Fibroblast of peridontal ligament (primary cell): ENCODE results near the gene ODAD2.
"Not testable (repeated sequence)": the region's sequence is repeated elsewhere in the genome, so short reads cannot be mapped to it uniquely, and the experiment has no call there.

Experiments used
- DNase-seq: peaks from one replicate; pipeline ENCODE4 v3.0.0-alpha.2; 2010; ENCODE audit errors: extremely low read depth

The ODAD2 gene

GRCh38 chr10:27970795-27971194, 28.1 kb downstream of the ODAD2 start:
- not testable (repeated sequence) for DNase-seq

DNA sequence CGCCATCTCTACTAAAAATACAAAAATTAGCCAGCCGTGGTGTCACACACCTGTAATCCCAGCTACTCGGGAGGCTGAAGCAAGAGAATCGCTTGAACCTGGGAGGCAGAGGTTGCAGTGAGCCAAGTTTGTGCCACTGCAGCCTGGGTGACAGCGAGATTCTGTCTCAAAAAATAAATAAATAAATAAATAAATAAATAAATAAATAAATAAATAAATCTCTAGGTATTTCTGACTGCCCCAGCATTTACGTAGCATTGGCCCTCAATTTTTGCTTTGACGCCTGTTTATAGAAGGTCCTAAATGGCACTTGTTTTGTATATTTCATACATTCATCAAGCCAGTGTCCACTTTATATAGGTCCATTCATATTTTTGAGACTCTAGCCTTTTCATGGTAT, 28.9 kb downstream of the ODAD2 start:
- not testable (repeated sequence) for DNase-seq

DNA sequence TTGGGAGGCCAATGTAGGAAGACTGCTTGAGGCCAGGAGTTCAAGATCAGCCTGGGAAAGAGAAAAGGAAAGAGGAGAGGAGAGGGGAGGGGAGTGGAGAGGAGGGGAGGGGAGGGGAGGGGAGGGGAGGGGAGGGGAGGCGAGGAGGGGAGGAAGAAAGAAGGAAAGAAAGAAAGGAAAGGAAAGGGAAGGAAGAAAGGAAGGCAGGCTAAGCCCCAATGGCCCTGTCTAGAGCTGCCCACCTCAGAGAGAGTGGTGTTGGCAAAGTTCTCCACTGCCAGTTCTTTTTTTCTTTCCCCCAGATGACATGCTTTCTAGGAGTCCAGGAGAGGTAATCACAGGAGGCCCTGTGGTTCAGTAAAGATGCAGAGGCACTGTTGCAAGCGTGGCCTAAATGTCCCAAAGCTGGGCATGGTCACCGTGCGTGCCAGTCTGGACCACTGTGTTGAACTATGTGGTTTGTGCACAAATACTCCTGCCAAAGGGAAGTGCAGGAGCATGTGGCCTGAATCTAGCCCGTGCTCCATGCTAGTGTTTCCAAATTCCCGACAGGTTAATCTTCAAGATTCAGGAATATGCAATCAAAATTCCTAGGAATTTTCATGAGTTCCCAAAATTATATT, 39.7 kb downstream of the ODAD2 start:
- DNase-seq: no peak

DNA sequence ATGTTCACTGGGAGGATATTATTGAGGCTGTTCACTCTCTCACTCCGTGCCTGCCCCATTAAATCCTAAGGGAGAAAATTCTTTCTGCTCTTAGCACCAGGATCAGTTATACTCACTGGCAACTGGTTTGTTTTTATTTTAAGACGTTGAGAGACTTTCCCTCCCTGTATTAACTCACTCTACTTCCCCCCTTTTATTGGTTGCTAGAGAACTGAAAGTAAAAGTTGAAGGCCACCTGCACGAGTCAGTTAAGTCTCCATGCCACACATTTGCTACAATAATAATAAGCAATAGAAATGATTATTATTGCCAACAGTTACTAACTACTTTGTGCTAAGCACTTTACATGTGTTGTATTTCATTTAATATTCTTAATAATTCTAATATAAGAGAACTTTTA, 40.5 kb downstream of the ODAD2 start:
- not testable (repeated sequence) for DNase-seq

- peak; percentile 15 for DNase-seq
These were observed 48.7 kb downstream of the ODAD2 start for GRCh38 chr10:27950242-27950564.

- no peak for DNase-seq
These were observed 49.2 kb downstream of the ODAD2 start for GRCh38 chr10:27949528-27950241.

GRCh38 chr10:27948186-27948585, 50.7 kb downstream of the ODAD2 start:
- peak; percentile 75 for DNase-seq

DNA sequence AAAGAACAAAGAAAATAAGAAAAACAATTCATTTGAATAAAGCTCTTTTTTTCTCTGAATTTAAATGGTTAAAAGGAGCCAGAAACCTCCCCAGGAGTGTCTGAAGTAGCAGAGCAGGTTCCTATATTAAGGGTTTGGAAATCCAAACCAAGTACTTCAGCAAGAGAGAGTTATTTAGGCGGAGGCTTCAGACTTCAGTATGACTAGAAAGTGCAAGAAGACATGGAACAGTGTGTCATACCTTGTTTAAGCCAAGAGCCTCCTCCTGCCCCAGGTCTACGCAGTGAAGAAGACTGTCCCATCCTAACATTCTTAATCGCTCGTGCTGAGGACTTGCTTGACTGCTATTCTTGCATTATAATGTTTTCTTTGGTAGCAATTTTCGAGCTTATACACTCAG, 51.3 kb downstream of the ODAD2 start:
- DNase-seq: no peak

DNA sequence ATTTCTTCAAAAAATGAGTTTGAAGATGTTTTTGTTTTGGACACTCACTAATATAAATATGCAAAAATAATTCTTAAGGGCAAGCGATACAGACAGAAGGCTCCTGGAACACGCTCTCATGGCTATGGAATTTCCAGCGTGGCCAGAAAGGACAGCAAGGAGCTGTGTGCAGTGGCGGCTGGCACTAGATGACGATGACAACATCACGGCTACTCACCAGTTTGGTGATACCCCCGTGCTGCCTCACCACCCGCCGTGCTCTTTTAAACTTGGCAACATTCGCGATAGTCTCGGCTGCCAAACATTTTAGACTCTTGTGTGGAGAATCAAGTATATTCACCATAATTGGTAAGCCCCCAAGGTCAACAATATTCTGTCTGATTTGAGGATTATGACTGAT, 54.9 kb downstream of the ODAD2 start:
- DNase-seq: no peak

GRCh38 chr10:27914888-27915287, 84.0 kb downstream of the ODAD2 start:
- DNase-seq: no peak

DNA sequence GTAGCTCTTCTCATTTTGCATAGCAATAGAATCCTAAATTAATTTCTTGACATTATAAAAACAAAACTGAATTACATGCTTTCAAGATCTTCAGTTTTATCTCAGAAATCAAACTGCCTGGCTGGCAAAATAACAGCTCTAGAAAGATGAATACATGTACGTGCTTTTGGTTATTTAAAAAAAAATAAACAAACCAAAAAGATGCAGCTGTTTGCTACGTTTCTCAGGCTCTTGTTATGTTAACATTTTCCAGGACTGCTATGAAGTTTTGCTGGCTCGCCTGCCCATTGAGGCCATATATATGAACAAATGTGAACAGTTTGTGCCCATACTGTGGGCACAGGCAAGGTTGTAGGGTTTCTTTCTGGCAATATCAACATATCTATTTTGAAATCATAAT, 86.6 kb downstream of the ODAD2 start:
- DNase-seq: peak; percentile 29

- DNase-seq: peak; percentile 44
These were observed 87.3 kb downstream of the ODAD2 start for GRCh38 chr10:27911539-27911938.

DNA sequence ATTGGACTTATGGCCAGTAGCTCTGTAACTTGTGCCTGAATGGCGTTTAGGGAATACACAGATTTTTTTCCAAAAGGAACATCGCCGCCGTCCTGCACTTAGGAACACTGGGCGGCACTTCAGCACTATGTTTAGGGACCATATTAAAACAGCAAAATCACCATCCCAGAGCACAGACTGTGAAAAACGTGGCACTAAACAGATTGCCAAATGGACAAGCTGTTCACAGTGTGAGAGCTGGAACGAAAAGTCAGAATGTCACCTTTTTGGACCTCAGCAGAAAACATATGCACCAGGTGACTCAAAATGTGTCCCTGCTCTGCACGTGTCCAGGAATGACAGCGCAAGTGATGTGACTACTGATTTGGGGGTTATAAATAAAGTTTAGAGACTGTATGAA, 87.9 kb downstream of the ODAD2 start:
- DNase-seq: no peak

GRCh38 chr10:27908231-27908630, 90.6 kb downstream of the ODAD2 start:
- no peak for DNase-seq

DNA sequence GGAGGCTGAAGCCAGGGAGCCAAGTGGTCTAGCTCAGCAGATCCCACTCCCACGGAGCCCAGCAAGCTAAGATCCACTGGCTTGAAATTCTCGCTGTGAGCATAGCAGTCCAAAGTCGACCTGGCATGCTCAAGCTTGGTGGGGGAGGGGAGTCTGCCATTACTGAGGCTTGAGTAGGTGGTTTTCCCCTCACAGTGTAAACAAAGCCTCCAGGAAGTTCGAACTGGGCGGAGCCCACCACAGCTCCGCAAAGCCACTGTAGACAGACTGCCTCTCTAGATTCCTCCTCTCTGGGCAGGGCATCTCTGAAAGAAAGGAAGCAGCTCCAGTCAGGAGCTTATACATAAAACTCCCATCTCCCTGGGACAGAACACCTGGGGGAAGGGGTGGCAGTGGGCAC, 99.4 kb downstream of the ODAD2 start:
- DNase-seq: not testable (repeated sequence)

- DNase-seq: no peak
These were observed 99.8 kb downstream of the ODAD2 start for GRCh38 chr10:27899058-27899457.

DNA sequence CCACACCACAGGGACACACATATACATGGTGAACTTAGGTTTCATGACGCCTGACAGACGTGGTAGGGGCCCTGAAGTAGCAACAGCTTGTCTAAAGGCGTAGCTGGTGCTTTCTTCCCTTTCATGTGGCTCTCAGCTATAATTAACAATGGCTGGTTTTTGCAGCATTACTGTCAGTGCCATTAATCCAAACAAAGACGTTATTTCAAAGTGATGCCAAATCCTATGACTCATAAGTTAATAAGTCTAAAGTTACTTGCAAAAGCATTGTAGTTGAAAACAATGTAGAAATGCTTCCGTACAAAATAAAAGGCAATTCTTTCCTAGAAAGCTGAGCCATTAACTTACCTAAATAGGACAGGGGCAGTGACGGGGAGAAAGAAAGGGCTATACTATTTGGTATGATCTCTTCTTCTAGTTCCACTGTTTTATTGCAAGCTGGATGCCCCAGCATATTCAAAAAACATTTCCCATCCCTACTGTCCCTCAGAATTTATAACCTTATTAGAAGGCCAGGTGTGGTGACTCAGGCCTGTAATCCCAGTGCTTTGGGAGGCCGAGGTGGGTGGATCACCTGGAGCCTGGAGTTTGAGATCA, 105.4 kb downstream of the ODAD2 start:
- no peak for DNase-seq

DNA sequence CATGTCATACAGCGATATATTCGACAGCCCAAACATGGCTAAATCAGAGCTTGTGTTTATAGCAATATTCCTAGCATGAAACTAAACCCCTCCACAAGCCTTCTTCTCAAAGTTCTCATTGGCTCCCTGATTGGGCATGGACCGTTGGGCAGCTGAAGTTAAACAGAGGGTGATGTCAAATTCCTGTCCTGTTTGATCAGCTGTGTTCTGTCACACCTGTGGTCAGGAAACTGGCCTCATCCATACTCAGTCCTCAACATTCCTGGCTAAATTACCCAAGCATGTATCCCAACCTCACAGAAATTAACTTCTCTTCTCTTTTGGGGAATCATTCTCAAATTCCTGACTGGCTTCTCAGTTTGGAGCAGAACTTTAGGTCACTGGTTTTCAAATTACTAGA, 107.9 kb downstream of the ODAD2 start:
- peak; percentile 34 for DNase-seq

GRCh38 chr10:27889518-27889917, 109.4 kb downstream of the ODAD2 start:
- DNase-seq: no peak

- peak; percentile 68 for DNase-seq
These were observed 114.7 kb downstream of the ODAD2 start for GRCh38 chr10:27884185-27884641.

- DNase-seq: no peak
These were observed 120.6 kb downstream of the ODAD2 start for GRCh38 chr10:27878281-27878680.

GRCh38 chr10:27865221-27865635, 133.7 kb downstream of the ODAD2 start:
- DNase-seq: peak; percentile 67

GRCh38 chr10:27861781-27862180, 137.1 kb downstream of the ODAD2 start:
- DNase-seq: peak; percentile 19
